Epithelial cell of umbilical artery (primary cell): ENCODE results near the gene FAM81B. TPM values are rescaled to one million over a fixed set of nuclear protein-coding genes. Genes with fewer than 3 reads are reported as not detected.

Experiments
- total RNA-seq: library from RNA; depleted of rRNA; stranded (reverse); fragments of >200 nt; gene quantifications from 2 replicates; pipeline ENCODE4 v1.2.3, GENCODE V29; 2014

The FAM81B gene
- total RNA-seq = not detected in 2 replicates

GRCh38 chr5:95390812-95391492 is at the start of gene FAM81B:
Gene FAM81B, plus strand, starts transcription at chr5:95391366. Its CDS starts 24 bp downstream, at chr5:95391390.

Other genes starting within 250 kb of the FAM81B start
- gene MCTP1, start 106.3 kb upstream of the FAM81B start, total RNA-seq = 113 and 123 TPM in 2 replicates
- 123 and 134 TPM in 2 replicates for gene SKIC3, start 163.6 kb downstream of the FAM81B start, total RNA-seq
- 5.5 and 7.1 TPM in 2 replicates for gene ARSK, start 163.7 kb downstream of the FAM81B start, total RNA-seq
- 0.30 and 0.32 TPM in 2 replicates for gene GPR150, start 228.7 kb downstream of the FAM81B start, total RNA-seq